Activated CD4-positive, alpha-beta T cell treated with anti-CD3 and anti-CD28 coated beads, Interleukin-2, amount 10 ng/mL, durations not matched to agents 7 days and 5 days (primary cell): Measurements from ENCODE around the gene SLC16A3. TPM values are rescaled to one million over a fixed set of nuclear protein-coding genes. Genes with fewer than 3 reads are reported as not detected.

Experiments used
- CTCF ChIA-PET: fragments of 350-600 bp; sonication (Branson Sonifier 250); formaldehyde crosslinking; loops from one replicate; lab custom pipeline; 2021; ENCODE audit warnings: antibody characterized with exemption; lab: Charles Lee
- POLR2A ChIA-PET: fragments of 350-600 bp; sonication (Branson Sonifier 250); formaldehyde crosslinking; loops from one replicate; lab custom pipeline; 2021; ENCODE audit warnings: antibody characterized with exemption; lab: Charles Lee
- DNase-seq: peaks from one replicate; pipeline ENCODE4 v3.0.0-alpha.2; 2020
- H3K27ac Mint-ChIP-seq: one replicate; pipeline ENCODE4 v1.8.0; 2021; ENCODE audit warnings: mild to moderate bottlenecking, moderate library complexity, mixed read lengths
- H3K27me3 Mint-ChIP-seq: one replicate; pipeline ENCODE4 v1.8.0; 2021; ENCODE audit warnings: mixed read lengths
- H3K36me3 Mint-ChIP-seq: one replicate; pipeline ENCODE4 v1.8.0; 2021; ENCODE audit warnings: low read depth, mixed read lengths
- H3K4me1 Mint-ChIP-seq: one replicate; pipeline ENCODE4 v1.8.0; 2021; ENCODE audit warnings: mixed read lengths
- H3K4me3 Mint-ChIP-seq: one replicate; pipeline ENCODE4 v1.8.0; 2021; ENCODE audit warnings: mild to moderate bottlenecking, moderate library complexity, mixed read lengths
- H3K9me3 Mint-ChIP-seq: one replicate; pipeline ENCODE4 v1.8.0; 2021; ENCODE audit warnings: mixed read lengths
- total RNA-seq, 2 experiments: library from RNA; stranded (reverse); gene quantifications; one replicate each; pipeline ENCODE4 v1.2.3, GENCODE V29; 2021

The SLC16A3 gene
- total RNA-seq, 2 experiments from 2014 or later, result 104 to 140 TPM

GRCh38 chr17:82262344-82262743, 33.5 kb downstream of the SLC16A3 start:
- H3K4me3 Mint-ChIP-seq, result no peak overlapping the region
- no peaks in the 10 kb centered on the region for H3K27me3 Mint-ChIP-seq
- no peak for DNase-seq
- no peak overlapping the region for H3K27ac Mint-ChIP-seq
- H3K9me3 Mint-ChIP-seq, result peaks cover 4% of the 10 kb centered on the region
- ChIA-PET POLR2A (no interaction called here), CTCF (interaction anchor here (0.9 kb wide), 1 partner anchor 92 kb away, joined by 3 read pairs; no protein-coding TSS in a partner anchor)
- H3K36me3 Mint-ChIP-seq, result peaks cover 88% of the 10 kb centered on the region
- peaks cover 23% of the 10 kb centered on the region for H3K4me1 Mint-ChIP-seq

GRCh38 chr17:82263641-82264040, 34.8 kb downstream of the SLC16A3 start:
- peaks cover 84% of the 10 kb centered on the region for H3K36me3 Mint-ChIP-seq
- H3K9me3 Mint-ChIP-seq, result peaks cover 4% of the 10 kb centered on the region
- peaks cover 34% of the 10 kb centered on the region for H3K4me1 Mint-ChIP-seq
- ChIA-PET CTCF (no interaction called here), POLR2A (no interaction called here)
- H3K4me3 Mint-ChIP-seq, result no peak overlapping the region
- no peak overlapping the region for H3K27ac Mint-ChIP-seq
- H3K27me3 Mint-ChIP-seq, result no peaks in the 10 kb centered on the region
- no peak for DNase-seq

- peaks cover 55% of the 10 kb centered on the region for H3K4me1 Mint-ChIP-seq
- no peak for DNase-seq
- POLR2A ChIA-PET, result no interaction called here
- H3K9me3 Mint-ChIP-seq, result peaks cover under 1% of the 10 kb centered on the region
- H3K4me3 Mint-ChIP-seq, result no peak overlapping the region
- CTCF ChIA-PET, result interaction anchor here (0.9 to 1.4 kb wide), 2 partner anchors 12 to 32 kb away, joined by 3 to 4 read pairs; no protein-coding TSS in a partner anchor
- no peak overlapping the region for H3K27ac Mint-ChIP-seq
- H3K36me3 Mint-ChIP-seq, result peaks cover 78% of the 10 kb centered on the region
- no peaks in the 10 kb centered on the region for H3K27me3 Mint-ChIP-seq
Observed at GRCh38 chr17:82266142-82266541, 37.3 kb downstream of the SLC16A3 start.

DNA sequence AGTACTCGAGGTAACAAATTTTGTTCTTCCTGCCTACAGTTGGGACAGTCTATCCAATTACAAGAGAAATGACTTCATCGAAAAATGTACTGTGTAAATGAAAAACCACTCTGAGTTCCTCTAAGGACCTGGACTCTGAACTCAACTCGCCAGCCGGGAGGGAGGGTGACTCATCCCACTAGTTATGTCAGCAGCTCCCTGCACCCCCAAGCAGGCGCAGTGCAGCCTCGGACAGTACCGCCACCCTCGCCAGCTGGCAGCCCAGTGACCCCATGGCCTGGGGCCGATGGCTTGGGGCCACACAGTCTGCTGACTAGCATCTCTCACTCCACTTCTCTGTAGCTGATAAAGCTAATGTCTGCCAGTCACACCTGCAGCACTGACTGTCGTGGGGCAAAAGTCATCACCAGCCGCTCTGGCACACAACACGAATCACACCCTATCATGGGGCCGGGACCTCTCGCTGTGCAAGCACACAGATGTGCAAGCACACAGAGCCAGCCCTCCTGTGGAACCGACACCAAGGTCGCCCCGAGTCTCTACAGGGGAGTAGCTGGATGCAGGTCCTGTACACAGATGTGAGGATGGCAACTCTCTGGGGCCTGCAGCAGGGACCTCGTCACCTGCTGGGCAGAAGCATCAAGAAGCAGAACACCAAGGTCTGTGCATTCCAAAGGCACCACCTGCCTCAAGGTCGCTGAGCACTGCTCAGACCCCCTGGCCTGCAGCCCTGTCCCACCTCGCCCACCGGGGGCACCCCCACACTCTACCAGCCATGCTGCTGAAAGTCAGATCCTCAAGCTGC, 38.9 kb downstream of the SLC16A3 start:
- Mint-ChIP-seq H3K9me3 (no peaks in the 10 kb centered on the region), H3K36me3 (peaks cover 72% of the 10 kb centered on the region), H3K4me3 (no peak overlapping the region), H3K27ac (peak overlapping the region; percentile 57), H3K27me3 (no peaks in the 10 kb centered on the region), H3K4me1 (peaks cover 64% of the 10 kb centered on the region)
- POLR2A ChIA-PET, result no interaction called here
- CTCF ChIA-PET, result no interaction called here
- DNase-seq, result no peak

DNA sequence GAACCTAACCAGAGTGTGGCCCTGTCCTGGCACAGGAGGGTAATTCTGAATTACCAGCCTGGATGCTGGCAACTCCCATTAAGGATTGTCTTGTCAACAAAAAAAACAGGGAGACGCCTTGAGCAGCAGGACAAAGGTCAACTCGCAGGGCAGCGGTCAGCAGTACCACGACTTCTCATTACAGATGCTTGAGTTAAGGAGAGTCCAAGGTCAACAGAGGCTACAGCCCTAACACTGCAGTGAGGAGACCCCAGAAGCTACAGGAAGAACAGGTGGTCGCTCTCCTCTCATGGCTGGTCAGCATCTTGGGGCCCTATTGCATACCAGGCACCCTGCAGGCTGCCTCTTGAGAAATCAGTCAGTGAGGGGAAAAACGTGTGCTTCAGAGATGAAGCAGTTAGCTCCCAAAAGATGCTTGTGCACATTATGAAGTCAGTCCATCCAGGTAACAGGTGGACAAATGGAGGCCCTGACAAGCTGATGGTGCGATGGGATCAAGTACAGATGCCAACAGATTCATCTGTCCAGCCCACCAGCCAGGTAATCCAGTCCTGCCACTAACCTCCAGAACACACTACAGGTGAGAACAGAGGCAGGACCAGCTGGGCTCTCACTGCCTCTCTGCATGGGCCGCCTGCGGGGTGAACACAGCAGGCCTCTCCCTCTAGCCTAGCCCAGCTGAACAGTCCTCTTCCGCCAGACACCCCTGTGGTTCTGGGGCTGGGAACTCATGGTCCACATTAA, 40.5 kb downstream of the SLC16A3 start:
- ChIA-PET POLR2A (no interaction called here), CTCF (interaction anchor here (1.0 to 1.1 kb wide), 4 partner anchors 11 to 34 kb away, joined by 3 to 4 read pairs (median 4); no protein-coding TSS in a partner anchor)
- Mint-ChIP-seq H3K4me1 (peaks cover 64% of the 10 kb centered on the region), H3K27ac (peak overlapping the region; percentile 31), H3K9me3 (no peaks in the 10 kb centered on the region), H3K27me3 (no peaks in the 10 kb centered on the region), H3K36me3 (peaks cover 59% of the 10 kb centered on the region), H3K4me3 (no peak overlapping the region)
- DNase-seq, result no peak

- Mint-ChIP-seq H3K27ac (peak overlapping the region; percentile 64), H3K9me3 (no peaks in the 10 kb centered on the region), H3K4me1 (peaks cover 66% of the 10 kb centered on the region), H3K27me3 (no peaks in the 10 kb centered on the region), H3K36me3 (peaks cover 53% of the 10 kb centered on the region), H3K4me3 (no peak overlapping the region)
- CTCF ChIA-PET, result interaction anchor here (1.0 to 1.1 kb wide), 2 partner anchors 11 to 15 kb away, joined by 3 to 4 read pairs; no protein-coding TSS in a partner anchor
- POLR2A ChIA-PET, result no interaction called here
- DNase-seq, result no peak
Observed at GRCh38 chr17:82269882-82270500, 41.1 kb downstream of the SLC16A3 start.

DNA sequence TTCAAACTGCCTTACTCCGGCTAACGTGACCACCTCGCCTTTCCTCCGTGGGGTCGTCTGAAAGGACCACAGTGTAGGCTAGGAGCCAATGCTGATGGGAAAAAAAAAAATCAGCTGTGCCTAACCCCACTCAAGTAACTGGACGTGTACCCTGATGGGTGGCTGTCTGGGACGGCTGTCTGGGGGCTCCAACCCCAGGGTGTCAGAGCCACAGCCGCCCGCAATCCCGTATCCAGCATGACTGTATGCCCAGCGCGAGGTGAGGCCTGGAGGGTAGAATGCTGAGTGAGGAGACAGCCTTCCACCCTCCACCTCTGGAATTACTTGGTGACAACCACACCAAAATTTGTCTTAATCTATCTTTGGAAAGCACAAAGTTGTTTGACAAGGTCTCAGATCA, 41.8 kb downstream of the SLC16A3 start:
- Mint-ChIP-seq H3K9me3 (no peaks in the 10 kb centered on the region), H3K36me3 (peaks cover 51% of the 10 kb centered on the region), H3K4me3 (peak overlapping the region; percentile 22), H3K27me3 (no peaks in the 10 kb centered on the region), H3K4me1 (peaks cover 67% of the 10 kb centered on the region), H3K27ac (no peak overlapping the region)
- POLR2A ChIA-PET, result no interaction called here
- no peak for DNase-seq
- CTCF ChIA-PET, result no interaction called here

DNA sequence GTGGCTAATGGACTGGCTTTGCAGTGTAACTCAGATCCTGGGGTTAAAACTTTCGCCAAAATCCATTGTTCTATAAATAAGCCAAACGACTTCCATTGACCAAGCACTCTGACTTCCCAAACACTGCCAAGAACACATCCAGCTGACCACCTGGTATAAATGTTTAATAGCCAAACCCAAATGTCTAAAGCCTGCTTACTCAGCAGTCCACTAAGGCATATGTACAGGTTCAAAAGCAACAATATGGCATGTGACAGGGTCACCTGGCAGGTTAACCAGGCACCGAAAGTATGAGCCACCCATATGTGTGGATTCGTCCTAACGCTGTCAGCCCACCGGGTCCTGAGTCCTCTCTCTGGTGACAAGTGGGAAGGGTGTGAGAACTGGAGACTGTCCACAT, 42.6 kb downstream of the SLC16A3 start:
- Mint-ChIP-seq H3K27me3 (no peaks in the 10 kb centered on the region), H3K4me1 (peaks cover 61% of the 10 kb centered on the region), H3K9me3 (no peaks in the 10 kb centered on the region), H3K27ac (peak overlapping the region; percentile 92), H3K36me3 (peaks cover 43% of the 10 kb centered on the region), H3K4me3 (peak overlapping the region; percentile 84)
- ChIA-PET POLR2A (no interaction called here), CTCF (interaction anchor here (0.6 to 1.2 kb wide), 2 partner anchors 17 to 639 kb away, joined by 3 read pairs; no protein-coding TSS in a partner anchor)
- no peak for DNase-seq

DNA sequence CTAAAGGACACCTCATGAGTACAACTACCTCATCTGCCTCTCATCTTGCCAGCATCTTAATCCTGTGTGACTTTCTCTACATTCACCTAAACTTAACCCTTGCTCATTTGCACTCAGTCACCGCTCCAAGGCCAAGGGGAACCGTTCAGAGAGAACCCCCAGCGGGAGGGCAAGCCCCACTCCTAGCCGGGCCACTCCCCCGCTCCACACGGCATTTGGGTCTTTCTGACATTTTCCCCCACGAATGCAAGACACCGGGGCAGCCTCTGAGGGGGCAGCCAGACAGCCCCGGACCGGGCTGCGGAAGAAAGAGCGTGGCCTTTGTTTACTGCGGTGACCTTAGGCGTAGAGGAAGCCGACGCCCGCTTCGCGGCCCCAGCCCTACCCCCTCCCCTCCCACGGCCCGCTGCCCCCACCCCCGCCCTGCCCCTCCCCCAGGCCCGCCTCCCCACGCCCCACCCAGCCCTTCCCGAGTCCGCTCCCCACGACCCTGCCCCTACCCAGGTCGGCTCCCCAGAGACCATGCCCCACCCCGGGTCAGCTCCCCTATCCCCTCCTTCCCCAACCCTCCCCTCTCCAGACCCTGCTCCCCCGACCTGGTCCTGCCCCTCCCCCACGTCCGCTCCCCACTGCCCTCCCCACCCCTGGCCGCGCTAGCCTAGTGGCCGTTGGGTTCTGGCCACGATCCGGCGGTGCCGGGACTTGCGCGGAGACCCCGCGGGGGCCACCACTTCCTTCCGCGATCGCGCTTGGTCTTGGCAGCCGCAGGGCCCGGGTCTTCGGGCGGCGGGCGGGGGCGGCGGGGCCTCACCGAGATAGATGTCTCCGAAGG, 43.9 kb downstream of the SLC16A3 start:
- ChIA-PET POLR2A (no interaction called here), CTCF (interaction anchor here (0.8 to 1.6 kb wide), 3 partner anchors 10 to 36 kb away, joined by 3 to 4 read pairs (median 3); no protein-coding TSS in a partner anchor)
- H3K27ac Mint-ChIP-seq, result peak overlapping the region; percentile 99
- peaks cover 33% of the 10 kb centered on the region for H3K36me3 Mint-ChIP-seq
- H3K4me1 Mint-ChIP-seq, result peaks cover 52% of the 10 kb centered on the region
- peak overlapping the region; percentile 84 for H3K4me3 Mint-ChIP-seq
- peak; percentile 40 for DNase-seq
- no peaks in the 10 kb centered on the region for H3K27me3 Mint-ChIP-seq
- H3K9me3 Mint-ChIP-seq, result no peaks in the 10 kb centered on the region

GRCh38 chr17:82273327-82274133, 44.7 kb downstream of the SLC16A3 start, which contains the start of gene CSNK1D:
CSNK1D (minus strand) TSS chr17:82273700; CDS start chr17:82273381, 319 bp downstream.
- H3K36me3 Mint-ChIP-seq, result peaks cover 31% of the 10 kb centered on the region
- H3K9me3 Mint-ChIP-seq, result no peaks in the 10 kb centered on the region
- peak within 1 kb of the TSS; percentile 84 for H3K4me3 Mint-ChIP-seq
- H3K27me3 Mint-ChIP-seq, result no peaks in the 10 kb centered on the region
- CTCF ChIA-PET, result interaction anchor here (0.8 to 1.6 kb wide), 2 partner anchors 9 to 37 kb away, joined by 3 to 4 read pairs; no protein-coding TSS in a partner anchor
- POLR2A ChIA-PET, result interaction anchor here (0.5 kb wide), 1 partner anchor 9 kb away, joined by 3 read pairs; no protein-coding TSS in a partner anchor
- DNase-seq, result peak; percentile 91
- peaks cover 43% of the 10 kb centered on the region for H3K4me1 Mint-ChIP-seq
- peak within 1 kb of the TSS; percentile 99 for H3K27ac Mint-ChIP-seq
